HepG2 (cell line): ENCODE results near the gene PARP16. TPM values are rescaled to one million over a fixed set of nuclear protein-coding genes. Genes with fewer than 3 reads are reported as not detected.

ENCODE experiments used
- ARID2 ChIP-seq: sonication (generic); formaldehyde crosslinking; IDR thresholded peaks from 2 replicates; pipeline ENCODE4 v1.8.1; 2022; ENCODE audit warnings: mild to moderate bottlenecking, missing genetic modification reagents, borderline replicate concordance
- CHCHD3 ChIP-seq: sonication (generic); formaldehyde crosslinking; IDR thresholded peaks from 2 replicates; pipeline ENCODE4 v1.8.0; 2022; ENCODE audit warnings: mild to moderate bottlenecking, missing genetic modification reagents, moderate library complexity
- GATAD2A ChIP-seq: IDR thresholded peaks from 2 replicates; pipeline ENCODE4 v1.6.1; 2016
- HNF1A ChIP-seq, 2 experiments: sonication (generic) in 1 of 2; formaldehyde crosslinking in 1 of 2; IDR thresholded peaks; 2 replicates each; pipeline versions ENCODE4 v1.4.0 to v1.6.1; 2016 to 2020; ENCODE audit warnings: borderline replicate concordance in 1 of 2, low read depth in 1 of 2, mild to moderate bottlenecking in 1 of 2, missing genetic modification reagents in 1 of 2
- RXRB ChIP-seq: IDR thresholded peaks from 2 replicates; pipeline ENCODE4 v1.6.1; 2016; ENCODE audit warnings: borderline replicate concordance, missing genetic modification reagents, missing compliant biosample characterization
- SMC3 ChIP-seq: IDR thresholded peaks from 2 replicates; pipeline ENCODE4 v1.6.1; 2011; ENCODE audit warnings: low read length, improper control_type of control experiment
- ZNF34 ChIP-seq: sonication (generic); formaldehyde crosslinking; IDR thresholded peaks from 2 replicates; pipeline ENCODE4 v1.4.0; 2020; ENCODE audit warnings: mild to moderate bottlenecking, missing genetic modification reagents, borderline replicate concordance
- ZNF407 ChIP-seq: sonication (generic); formaldehyde crosslinking; IDR thresholded peaks from one replicate; pipeline ENCODE4 v1.5.1; 2020; ENCODE audit warnings: mild to moderate bottlenecking, missing genetic modification reagents; ENCODE audit errors: not compliant biosample characterization
- ZNF687 ChIP-seq: sonication (generic); formaldehyde crosslinking; IDR thresholded peaks from 2 replicates; pipeline ENCODE4 v1.5.1; 2020; ENCODE audit warnings: mild to moderate bottlenecking, missing genetic modification reagents, moderate library complexity
- ZNF75D ChIP-seq: sonication (generic); formaldehyde crosslinking; IDR thresholded peaks from 2 replicates; pipeline ENCODE4 v1.8.1; 2023; ENCODE audit warnings: missing genetic modification reagents, mild to moderate bottlenecking, borderline replicate concordance
- ZNF776 ChIP-seq: sonication (generic); formaldehyde crosslinking; IDR thresholded peaks from 2 replicates; pipeline ENCODE4 v1.4.0; 2020; ENCODE audit warnings: mild to moderate bottlenecking, missing genetic modification reagents
- ZNF883 ChIP-seq: sonication (generic); formaldehyde crosslinking; IDR thresholded peaks from 2 replicates; pipeline ENCODE4 v1.5.1; 2020; ENCODE audit warnings: mild to moderate bottlenecking, missing genetic modification reagents; ENCODE audit errors: not compliant biosample characterization
- polyA plus RNA-seq, 8 experiments: library from polyadenylated mRNA; depleted of rRNA in 3 of 8; stranded (reverse) in 7 of 8; unstranded in 1 of 8; fragments of >200 nt; fragmentation: Illumina TruSeq in 4 of 8; extraction: Trizol in 4 of 8; gene quantifications; 2 replicates each; pipeline versions ENCODE4 v1.2.1 to v1.2.3, GENCODE V29; 2011 to 2016; ENCODE audit warnings: low read depth in 4 of 8, missing spikeins in 1 of 8, mixed read lengths in 1 of 8; ENCODE audit not compliant: insufficient read depth in 1 of 8
- total RNA-seq, 5 experiments: library from RNA; depleted of rRNA; stranded (reverse); fragments of >200 nt; fragmentation: Illumina TruSeq; extraction: Trizol; gene quantifications; 2 replicates each; pipeline ENCODE4 v1.2.3, GENCODE V29; 2016; ENCODE audit warnings: low read depth in 1 of 5

Gene PARP16
- total and polyA plus RNA-seq, 2 of the 13 experiments (the other 11 are each of a cell fraction or from before 2014, with no cell fraction given), result 6.8 to 7.6 TPM

GRCh38 chr15:65312400-65312916 lies 25.8 kb upstream of the PARP16 start (continued):
- TF ChIP-seq ZNF407 (CRISPR knock-in tag) (no peak), ZNF776 (CRISPR knock-in tag) (no peak), HNF1A (IDR thresholded peaks at IDR 0.05; ENCODE audit: low read depth) (no peak), HNF1A (CRISPR knock-in tag; IDR thresholded peaks at IDR 0.05; ENCODE audit: borderline replicate concordance) (peak; percentile 48; the same call in 1 of the 2 replicates), ZNF34 (CRISPR knock-in tag) (no peak), ZNF883 (no peak), SMC3 (no peak), ZNF687 (CRISPR knock-in tag) (no peak), ZNF75D (CRISPR knock-in tag) (no peak), RXRB (peak; percentile 94), GATAD2A (CRISPR knock-in tag) (peak; percentile 83), ARID2 (no peak), CHCHD3 (no peak)
